ENCODE measurements around the gene PIGR.
A peak's percentile ranks its signal among the peaks of the same experiment; 100 is the strongest.
"Not testable (repeated sequence)": the region's sequence is repeated elsewhere in the genome, so short reads cannot be mapped to it uniquely, and the experiment has no call there.

PIGR gene

DNA sequence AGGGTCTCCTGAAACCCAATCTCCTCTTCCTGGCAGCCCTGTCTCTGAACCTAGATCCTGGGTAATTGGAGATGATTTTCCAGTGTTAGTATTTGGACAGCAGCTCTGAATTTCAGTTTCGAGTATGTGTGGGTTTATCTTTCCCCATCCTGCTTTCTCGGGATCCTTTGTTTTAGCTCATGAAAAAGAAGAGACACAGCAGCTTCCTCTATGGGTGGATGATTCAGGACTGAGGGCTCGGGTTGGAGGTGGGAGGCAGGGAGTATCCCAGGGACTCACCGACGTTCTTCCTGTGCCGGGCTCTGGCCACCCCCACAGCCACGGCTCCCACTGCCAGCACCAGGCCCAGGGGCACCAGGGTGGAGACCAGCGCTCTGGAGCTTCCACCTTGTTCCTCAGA, 14.1 kb downstream of the PIGR start:
- DNase-seq = no peak

DNA sequence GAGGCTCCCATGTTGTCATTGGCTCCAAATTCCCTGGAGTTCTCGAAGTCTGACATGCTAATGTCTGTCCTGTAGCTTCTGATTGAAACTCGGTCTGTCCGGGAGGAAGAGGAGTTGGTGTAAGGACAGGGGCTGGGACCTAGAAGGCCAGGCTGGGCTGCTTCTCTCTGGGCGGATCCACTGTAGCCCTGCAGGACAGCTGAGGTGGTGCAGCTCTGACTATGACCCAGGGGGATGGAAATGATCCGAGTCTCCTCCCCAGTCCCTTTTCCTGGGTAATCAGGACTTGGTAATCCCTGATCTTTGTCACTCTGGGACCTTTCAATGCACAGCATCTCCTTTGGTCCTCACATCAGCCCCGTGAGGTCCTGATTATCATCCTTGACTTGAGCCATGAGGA, 14.6 kb downstream of the PIGR start:
- no peak for DNase-seq

DNA sequence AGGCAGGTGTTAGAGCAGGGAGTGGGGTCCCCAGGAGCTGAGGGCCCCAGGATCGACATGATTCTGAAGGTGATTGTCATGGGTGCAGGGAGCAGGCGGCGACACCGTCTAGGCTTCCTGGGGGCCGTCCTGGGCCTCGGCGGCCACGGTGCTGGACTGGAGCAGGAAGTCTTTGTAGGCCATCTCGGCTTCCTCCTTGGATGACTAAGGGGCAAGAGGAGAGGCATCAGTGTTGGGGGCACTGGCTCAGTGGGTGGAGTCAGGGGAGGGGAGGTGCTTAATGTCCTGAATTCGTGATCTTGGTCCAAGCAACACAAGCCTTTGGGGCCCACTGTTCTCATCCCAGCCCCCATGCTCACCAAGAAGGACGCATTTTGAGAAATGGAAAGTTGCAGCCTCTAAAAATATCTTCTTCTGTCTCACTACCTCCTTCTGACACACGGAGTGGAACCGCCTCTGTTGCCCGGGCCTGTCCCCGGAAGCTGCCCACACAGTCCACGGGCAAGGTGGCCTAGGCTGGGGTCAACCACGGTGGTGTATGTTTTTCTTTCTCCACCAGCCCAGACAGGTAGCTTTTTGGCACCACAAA, 16.0 kb downstream of the PIGR start:
- DNase-seq = no peak

DNA sequence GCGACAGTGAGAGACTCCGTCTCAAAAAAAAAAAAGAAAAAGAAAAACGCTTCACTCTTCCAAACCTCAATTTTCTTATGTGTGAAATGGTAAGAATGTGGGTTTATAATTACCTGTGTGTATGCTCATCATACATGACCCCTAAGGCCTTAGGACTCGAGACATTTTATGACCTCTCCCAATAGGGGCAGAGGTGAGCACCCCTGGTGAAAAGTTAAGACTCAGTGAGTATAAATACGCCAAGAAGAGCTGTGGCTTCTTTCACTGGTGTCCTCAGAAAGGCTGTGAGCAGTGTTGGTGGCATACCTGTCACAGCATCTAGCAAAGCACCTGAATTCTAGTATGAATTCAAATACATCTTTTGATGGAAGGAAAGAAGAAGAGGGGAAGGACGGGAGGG, 16.7 kb downstream of the PIGR start:
- no peak for DNase-seq

DNA sequence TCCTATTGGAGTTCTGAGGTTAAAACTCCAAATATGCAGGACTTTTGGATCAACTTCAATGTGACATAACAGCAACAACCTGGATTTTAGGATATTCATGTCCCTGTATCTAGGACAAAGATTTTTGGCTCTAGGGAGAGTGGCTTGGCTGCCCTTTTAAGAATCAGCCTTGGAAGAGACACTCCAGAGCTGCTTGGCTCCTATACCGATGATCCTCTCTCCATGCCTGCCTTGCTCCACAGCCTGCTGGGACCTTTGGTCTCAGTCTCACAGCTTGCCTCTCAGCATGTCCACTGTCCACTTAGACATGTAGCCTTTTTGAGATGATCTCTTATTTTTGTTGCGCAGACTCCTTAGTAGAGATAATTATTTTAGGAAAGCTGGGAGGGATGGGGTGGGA, 20.0 kb downstream of the PIGR start:
- no peak for DNase-seq

DNA sequence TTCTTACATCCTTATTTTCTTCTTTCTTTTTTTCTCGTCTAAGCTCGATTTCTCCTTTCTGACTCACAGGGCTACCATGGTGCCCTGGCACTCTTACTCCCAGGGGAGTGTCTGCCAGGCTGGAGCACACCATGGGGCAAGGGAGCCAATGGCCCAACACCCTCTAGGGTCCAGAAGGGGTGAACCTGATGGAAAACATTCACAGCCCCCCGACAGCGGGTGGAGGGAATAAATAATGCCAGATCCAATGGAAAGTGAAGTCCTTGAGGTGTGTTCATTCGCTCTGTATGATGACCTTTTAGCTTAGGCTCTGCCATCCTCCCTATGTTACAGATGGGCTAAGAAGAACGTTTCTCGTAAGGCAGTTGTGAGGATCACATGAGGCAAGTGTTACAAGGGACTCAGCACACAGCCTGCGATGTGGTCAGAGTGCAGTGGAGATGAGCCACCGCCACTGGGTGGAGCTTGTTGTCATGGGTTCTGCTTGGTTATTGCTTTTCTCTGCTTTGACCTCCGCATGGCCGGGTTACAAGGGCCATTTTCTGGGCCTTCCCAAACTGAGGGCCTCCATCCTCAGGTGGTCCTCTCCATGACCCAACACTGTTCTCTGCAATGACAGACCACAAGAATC, 21.0 kb downstream of the PIGR start:
- no peak for DNase-seq

DNA sequence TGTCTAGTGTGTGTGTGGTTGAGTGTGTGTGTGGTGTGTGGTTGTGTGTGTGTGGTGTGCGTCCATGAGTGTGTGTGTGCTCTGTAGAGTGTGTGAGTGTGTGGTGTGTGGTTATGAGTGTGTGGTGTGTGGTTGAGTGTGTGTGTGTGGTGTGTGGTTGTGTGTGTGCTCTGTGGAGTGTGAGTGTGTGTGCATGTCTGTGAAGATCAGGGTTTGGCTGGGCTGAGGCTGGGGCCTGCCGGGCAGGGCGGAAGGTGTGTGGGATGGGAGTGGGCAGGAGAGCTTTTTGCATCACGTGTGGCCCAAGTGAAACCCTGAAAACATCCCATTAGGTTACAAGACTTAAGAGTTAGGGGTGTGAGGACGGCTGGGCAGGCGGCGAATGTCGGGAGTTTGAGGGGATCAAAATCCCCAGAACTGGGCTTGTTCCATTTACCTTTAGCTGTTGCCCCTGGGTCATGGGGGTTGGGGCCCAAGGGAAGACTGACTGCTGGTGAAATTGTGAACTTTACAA, 21.6 kb downstream of the PIGR start:
- no peak for DNase-seq

DNA sequence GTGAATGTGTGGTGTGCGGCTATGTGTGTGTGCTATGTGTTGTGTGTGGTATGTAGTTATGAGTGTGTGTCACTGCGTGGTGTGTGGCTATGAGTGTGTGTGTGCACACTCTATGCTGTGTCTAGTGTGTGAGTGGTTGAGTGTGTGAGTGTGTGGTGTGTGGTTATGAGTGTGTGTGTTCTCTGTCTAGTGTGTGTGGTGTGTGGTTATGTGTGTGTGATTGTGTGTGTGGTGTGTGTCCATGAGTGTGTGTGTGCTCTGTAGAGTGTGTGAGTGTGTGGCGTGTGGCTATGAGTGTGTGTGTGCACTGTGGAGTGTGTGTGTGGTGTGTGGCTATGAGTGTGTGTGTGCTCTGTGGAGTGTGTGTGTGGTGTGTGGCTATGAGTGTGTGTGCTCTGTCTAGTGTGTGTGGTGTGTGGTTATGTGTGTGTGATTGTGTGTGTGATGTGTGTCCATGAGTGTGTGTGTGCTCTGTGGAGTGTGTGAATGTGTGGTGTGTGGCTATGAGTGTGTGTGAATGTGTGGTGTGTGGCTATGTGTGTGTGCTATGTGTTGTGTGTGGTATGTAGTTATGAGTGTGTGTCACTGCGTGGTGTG, 22.2 kb downstream of the PIGR start:
- not testable (repeated sequence) for DNase-seq

DNA sequence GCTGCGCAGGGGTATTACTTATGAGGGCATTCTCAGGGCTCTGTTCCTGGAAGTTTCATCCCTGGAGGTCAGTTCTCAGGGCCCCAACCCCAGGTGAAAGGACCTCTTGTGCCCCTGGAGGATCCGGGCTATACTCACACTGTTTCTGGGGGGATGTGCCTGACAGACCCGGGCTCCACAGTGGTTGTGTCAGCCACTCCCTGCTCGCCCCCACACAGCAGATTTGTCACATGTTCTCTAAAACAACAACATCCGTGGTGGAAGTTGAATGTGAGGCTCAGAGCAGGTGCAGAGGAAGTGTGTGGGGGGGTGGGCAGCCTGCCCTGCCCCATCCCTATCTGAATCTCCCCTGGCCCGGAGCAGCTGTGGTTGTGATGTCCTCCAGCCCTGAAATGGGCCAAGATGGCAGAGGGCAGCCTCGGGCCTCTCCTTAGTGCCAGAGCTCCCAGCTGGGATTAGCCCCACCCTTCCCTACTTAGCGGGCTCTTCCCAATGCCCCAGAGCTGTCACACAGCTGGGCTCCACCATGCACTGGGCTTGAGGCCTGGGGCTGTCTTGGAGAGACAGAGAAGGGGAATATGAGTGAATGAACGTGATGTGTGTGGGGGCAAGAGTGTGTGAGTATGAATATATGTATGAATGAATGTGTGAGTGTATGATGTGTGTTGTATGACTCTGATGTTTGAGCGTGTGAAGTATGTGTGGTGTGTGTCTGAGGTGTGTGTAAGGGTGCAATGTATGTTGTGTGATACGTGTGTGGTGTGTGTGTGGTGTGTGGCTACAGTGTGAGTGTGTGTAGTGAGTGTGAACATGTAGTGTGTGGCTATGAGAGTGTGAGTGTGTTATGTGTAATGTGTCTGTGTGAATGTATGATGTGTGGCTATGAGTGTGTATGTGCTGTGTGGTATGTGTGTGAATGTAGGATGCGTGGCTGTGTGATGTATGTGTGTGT, 23.0 kb downstream of the PIGR start:
- no peak for DNase-seq

DNA sequence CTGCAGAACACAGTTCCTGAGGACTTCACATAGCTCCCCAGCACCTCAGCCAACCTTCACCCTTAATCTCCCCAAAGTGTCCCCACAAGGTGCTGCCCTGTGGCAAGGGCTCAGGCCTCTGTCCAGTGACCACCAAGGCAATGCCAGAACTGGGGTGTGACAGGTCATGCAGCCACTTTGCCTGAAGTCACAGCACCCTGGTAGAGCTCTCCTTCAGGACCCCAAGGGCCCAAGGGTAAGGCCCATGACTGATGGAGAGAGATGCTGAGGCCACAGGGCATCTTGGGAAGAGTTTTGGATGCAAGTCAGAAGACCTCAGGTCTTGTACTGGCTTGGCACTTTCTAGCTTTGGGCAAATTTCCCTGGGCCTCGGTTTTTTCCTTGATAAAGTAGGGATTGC, 23.7 kb downstream of the PIGR start:
- no peak for DNase-seq

DNA sequence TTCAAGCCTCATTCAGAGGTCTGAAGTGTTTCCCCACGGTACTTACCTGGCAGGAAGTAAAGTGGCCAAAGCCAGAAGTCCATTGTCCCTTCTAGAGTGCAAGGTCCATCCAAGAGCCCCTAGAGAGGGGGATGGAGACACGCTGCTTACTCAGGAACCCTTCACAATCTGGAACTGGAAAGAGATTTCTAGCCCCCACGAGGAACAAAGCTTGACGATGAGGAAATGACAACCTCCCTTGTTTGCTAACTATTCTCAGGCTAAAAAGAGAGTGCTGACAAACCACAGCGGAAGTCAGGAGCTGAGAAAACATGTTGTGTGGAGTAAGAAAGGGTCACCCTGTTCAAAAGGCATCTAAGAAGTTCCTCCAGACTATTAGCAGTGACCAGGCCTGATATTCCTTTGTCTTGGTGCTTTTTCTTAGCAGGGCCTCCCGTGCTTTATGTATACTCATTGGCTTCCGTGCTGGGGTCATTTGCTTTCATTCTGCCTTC, 24.4 kb downstream of the PIGR start, which contains the start of gene FCMR:
Gene FCMR (minus strand): TSS at position 170 of the 494 bp plus-strand sequence. CDS start 87 bp downstream, at position 83.
- no peak for DNase-seq

DNA sequence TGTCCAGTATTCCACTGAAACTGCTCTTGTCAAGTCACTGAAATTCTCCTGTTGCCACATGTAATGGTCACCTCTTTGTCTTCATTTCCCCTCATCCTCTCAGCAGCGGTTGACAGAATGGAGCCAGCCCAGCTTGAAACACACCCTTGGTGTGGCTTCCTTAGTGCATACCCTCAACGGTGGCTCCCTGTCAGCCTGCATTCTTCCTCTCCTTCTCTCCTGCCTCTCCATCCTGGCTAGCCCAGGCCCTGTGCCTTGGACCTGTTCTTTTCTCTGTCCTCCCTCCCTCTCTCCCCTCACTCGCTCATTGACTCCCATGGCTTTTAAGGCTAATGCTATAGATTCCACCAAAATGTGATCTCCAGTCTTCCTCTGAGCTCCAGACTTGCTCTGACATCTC, 28.2 kb downstream of the PIGR start:
- DNase-seq = no peak

DNA sequence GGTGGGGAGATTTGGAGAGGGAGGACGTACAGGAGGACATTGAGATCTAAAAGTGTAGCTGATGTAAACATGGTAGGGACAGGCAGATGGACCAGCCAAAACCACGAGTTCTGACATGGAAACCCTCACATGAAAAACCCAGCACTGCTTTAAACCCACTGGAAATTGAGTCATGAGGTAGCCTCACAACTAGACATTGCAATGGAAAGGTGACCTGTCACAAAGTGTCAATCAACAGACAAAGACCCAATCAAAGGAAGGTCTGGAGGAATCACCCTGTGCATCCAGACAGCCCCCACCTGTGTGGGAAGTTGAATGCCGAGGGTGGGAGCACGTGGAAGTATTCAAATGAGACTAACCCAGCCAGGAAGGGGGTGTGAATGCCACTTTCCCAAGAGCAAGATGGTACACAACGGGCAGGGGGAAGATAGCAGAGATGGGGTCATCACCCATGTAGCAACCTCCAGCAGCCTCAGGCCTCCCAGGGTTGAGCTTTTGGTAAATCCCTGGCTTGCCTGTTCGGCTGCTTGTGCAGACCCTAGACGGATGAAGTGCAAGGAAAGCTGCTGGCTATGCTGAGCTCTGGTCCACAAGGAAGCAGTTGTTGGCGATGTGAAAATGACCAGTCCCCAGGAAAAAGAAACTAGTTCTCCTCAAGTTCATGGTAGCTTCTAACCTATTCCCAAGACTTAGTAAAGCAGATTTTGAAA, 30.1 kb downstream of the PIGR start:
- DNase-seq = no peak

DNA sequence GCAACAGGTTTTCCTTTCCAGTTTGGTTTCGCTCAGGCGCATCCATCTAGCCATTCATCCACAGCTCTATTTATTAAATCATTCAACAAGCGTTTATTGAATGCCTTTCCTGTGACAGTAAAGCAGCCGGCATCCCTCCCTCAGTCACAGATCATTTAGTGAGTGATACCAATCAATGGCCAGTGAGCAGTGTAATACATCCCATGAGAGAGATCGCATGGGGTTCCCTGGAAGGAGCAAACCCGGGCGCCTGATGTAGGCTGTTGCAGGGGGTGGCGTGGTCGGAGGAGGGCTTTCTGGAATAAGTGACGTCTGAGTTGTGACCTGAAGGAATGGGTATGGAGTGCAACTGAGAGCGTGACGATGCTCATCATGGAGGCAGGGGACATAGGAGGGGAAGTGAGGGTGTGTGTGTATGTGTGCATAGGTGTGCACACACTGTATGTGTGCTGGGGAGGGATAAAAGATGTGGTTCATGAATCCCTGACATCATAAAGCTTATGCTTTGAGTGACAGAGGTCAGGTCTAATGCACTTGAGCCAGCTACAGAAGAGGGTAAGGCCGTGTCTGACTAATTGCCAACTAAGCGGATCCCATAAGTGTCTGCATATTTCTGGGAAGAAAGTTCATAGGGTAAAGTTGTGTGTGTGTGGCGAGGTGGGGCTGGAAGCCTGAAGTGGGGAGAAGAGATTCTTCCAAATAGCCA, 31.1 kb downstream of the PIGR start:
- DNase-seq = no peak

DNA sequence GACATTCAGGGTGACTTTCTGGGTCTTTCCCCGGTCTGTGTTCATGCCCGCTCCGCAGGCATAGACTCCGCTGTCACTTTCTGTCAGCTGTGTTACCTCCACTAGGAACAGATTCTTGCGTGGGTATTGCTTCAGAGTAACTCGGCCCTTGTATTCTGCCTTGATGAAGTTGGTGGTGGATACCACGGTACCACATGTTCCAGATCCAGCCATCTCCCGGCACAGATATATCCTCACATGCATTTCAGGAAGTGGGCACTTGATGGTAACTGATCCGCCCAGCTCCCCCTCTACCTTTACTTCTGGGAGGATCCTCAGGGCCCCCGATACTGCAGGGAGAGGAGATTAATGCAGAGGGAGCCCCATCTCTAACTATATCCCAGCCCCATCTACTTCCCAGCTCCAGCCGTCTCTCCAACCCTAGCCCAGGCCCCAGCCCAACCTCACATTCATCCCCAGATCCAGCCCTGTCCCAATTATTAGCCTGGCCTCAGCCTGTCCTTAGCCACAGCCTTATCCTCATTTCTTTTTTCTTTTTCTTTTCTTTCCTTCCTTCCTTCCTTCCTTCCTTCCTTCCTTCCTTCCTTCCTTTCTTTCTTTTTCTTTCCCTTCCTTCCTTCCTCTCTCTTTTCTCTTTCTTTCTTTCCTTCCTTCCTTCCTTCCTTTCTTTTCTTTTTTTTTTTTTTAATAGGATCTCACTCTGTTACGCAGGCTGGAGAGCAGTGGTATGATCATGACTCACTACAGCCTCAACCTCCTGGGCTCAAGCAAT, 32.3 kb downstream of the PIGR start:
- no peak for DNase-seq

DNA sequence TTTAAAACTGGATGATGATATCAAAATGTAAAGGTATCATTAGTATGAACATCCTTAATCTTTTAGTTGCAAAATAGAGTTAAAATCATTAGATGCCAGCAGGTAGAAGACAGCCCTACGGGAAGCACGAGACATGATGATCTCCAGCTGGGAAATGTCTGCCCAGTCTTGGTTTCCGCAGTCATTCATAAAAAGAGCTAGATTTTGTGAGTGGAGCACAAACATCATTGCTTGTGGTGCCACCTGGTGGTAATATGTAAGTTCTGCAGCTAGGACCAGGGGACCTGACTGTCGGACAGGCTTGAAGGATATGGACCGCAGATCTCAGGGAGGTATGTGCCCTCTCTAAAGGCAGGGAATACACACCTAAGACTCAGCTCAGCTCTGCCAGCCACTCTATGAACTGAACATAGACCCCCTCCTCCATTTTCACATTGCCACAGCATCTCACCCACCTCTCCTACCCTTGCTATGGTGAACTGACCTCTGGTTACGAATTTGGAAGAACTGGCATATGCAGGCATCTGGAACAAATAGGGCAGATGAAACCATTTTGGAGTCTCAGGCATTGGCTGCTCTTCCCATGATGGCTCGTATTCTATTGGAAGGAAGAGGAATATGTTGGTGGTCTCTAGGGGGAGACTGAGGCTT, 33.7 kb downstream of the PIGR start:
- DNase-seq = peak in 1 of 2 experiments; percentile 62

DNA sequence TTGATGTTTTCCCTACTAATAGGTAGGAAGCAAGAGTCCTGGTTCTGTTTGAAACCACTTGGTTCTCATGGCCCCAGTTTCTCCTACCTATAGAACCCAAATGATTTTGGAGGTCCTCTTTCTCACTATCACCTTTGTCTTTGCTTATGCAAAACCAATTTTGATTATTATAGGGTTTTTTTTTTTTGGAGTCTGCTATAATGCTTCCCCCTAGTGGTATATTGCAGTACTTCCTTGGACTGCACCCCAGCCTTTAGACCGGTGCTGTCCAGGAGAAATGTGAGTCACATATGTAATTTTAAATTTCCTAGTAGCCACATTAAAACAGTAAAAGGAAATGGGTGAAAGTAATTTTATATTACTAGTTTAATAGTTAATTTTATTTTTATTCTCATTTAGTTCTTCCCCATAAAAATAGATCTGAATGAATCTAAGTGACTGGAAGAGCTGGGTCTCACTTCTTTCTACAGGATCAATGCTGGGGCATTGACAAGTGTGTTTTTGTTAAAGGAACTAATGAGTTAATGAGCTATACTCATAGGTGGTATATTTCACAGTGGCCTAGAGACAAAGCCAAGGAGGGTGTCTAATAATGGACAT, 35.1 kb downstream of the PIGR start:
- DNase-seq = peak in 1 of 2 experiments; percentile 29

DNA sequence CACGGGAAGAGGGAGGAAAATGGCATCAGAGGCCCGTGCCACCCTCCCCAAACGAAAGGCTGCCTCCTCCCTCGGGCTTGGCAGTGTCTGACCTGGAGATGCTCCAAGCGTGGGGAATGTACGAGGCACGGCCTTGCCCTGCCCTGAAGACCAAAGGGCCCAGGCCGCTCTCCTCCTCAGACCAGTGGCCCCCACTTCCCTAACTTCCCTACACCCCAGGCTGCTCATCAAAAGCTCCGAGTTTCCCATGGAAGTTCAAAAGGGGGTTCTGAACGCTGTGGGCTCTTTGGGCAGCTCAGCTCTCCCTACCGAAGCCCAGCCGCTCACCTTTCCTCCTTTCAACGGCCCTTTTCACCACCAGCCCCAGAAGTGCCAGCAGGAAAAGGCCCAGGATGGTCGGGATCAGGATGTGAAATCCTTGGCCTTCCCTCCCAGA, 36.4 kb downstream of the PIGR start:
- no peak for DNase-seq

DNA sequence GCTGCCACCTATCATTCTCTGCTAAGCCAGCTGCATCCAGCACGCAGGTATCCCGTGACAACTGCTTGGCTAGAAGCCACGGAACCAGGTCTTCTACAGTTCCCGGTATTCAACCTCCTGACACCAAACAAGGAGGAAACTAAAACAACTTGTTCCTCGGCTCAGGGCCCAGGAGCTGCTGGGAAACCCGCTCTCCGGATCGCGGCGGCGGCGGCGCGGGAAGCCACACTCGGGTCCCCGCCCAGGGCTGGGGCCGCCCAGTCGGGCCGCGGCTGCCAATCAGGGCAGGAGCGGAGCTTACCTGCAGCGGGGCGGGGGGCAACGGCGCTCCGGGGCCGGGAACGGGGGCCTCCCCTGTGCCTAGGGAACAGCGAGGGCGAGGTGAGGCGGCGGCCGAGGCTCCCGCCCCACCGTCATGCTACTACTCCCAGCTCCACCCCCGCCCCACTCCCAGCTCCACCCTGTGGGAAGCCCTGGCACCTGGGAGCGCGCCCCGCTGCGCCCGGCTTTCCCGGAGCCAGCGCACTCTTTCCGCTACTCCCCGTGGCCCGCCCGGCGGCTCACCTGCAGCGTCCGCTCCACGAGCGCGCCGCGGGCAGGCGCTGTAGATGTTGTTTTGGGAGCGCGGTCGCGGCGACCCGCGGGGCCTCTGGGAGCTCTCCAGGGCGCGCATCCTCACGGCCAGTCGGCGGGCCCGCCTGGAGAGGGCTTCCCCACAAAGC, 36.9 kb downstream of the PIGR start:
- no peak for DNase-seq

All from SW 1271 (cell line).